DOHH2 (cell line): Measurements from ENCODE around the gene NEMP1.

Experiments
- H3F3A ChIP-seq: fragments of 200-600 bp; sonication (generic), shearing (Covaris generic); 2 replicates; pipeline ENCODE4 v1.6.0; 2016; ENCODE audit warnings: antibody characterized with exemption, mild to moderate bottlenecking; ENCODE audit not compliant: control insufficient read depth, insufficient read depth
- H3K27ac ChIP-seq: fragments of 200-600 bp; sonication (generic); 2 replicates; pipeline ENCODE4 v1.5.1; 2014; ENCODE audit warnings: low read depth, mild to moderate bottlenecking, low read length, moderate library complexity
- H3K27me3 ChIP-seq: fragments of 200-600 bp; sonication (generic); 2 replicates; pipeline ENCODE4 v1.6.1; 2014; ENCODE audit warnings: mild to moderate bottlenecking, low read length, mixed read lengths; ENCODE audit not compliant: control insufficient read depth
- H3K36me3 ChIP-seq: fragments of 200-600 bp; sonication (generic); 2 replicates; pipeline ENCODE4 v1.6.1; 2014; ENCODE audit warnings: mild to moderate bottlenecking, low read length, moderate library complexity, mixed read lengths; ENCODE audit not compliant: control insufficient read depth
- H3K4me1 ChIP-seq: fragments of 200-600 bp; sonication (generic); 2 replicates; pipeline ENCODE4 v1.6.1; 2014; ENCODE audit warnings: mild to moderate bottlenecking, low read length, mixed read lengths; ENCODE audit not compliant: control insufficient read depth
- H3K4me2 ChIP-seq: fragments of 200-600 bp; sonication (generic); 2 replicates; pipeline ENCODE4 v1.6.0; 2014; ENCODE audit warnings: mild to moderate bottlenecking, low read length, moderate library complexity
- H3K4me3 ChIP-seq: fragments of 200-600 bp; sonication (generic); 2 replicates; pipeline ENCODE4 v1.5.1; 2014; ENCODE audit warnings: mild to moderate bottlenecking, low read length, mixed read lengths
- H3K79me2 ChIP-seq: fragments of 200-600 bp; sonication (generic); 2 replicates; pipeline ENCODE4 v1.6.1; 2014; ENCODE audit warnings: mild to moderate bottlenecking, low read length, mixed read lengths; ENCODE audit not compliant: control insufficient read depth
- H3K9me2 ChIP-seq: fragments of 200-600 bp; sonication (generic); replicated peaks from 2 replicates; pipeline ENCODE4 v1.6.1; 2014; ENCODE audit warnings: mild to moderate bottlenecking, low read length, mixed read lengths; ENCODE audit not compliant: control insufficient read depth
- H3K9me3 ChIP-seq: fragments of 200-600 bp; sonication (generic); 2 replicates; pipeline ENCODE4 v1.6.1; 2014; ENCODE audit warnings: antibody characterized with exemption, low read length, mixed read lengths; ENCODE audit not compliant: control insufficient read depth, insufficient read depth
- H4K20me1 ChIP-seq: fragments of 200-600 bp; sonication (generic); 2 replicates; pipeline ENCODE4 v1.6.0; 2014; ENCODE audit warnings: low read depth, mild to moderate bottlenecking, antibody characterized with exemption, low read length, moderate library complexity; ENCODE audit not compliant: control insufficient read depth, insufficient read depth
- CTCF ChIP-seq: fragments of 200-600 bp; sonication (generic); IDR thresholded peaks from one replicate; pipeline ENCODE4 v1.5.1; 2014; ENCODE audit warnings: antibody characterized with exemption, mild to moderate bottlenecking, low read depth, low read length; ENCODE audit not compliant: poor library complexity, severe bottlenecking
- EZH2phosphoT487 ChIP-seq: fragments of 200-600 bp; sonication (generic); IDR thresholded peaks from 2 replicates; pipeline ENCODE4 v1.6.1; 2017; ENCODE audit warnings: borderline replicate concordance, mild to moderate bottlenecking, antibody characterized with exemption, low read length, moderate library complexity, mixed read lengths

The NEMP1 gene

GRCh38 chr12:57090490-57090889, 11.9 kb upstream of the NEMP1 start:
- H3K9me2 ChIP-seq: no peaks in the 10 kb centered on the region
- H3K27me3 ChIP-seq: no peaks in the 10 kb centered on the region
- no peak overlapping the region for H3K27ac ChIP-seq
- H3K4me2 ChIP-seq: no peak overlapping the region
- H3K79me2 ChIP-seq: peaks cover 9% of the 10 kb centered on the region
- no peak for TF ChIP-seq EZH2phosphoT487
- TF ChIP-seq CTCF: no peak
- H3F3A ChIP-seq: peaks cover 20% of the 10 kb centered on the region
- no peaks in the 10 kb centered on the region for H3K9me3 ChIP-seq
- peaks cover 52% of the 10 kb centered on the region for H3K4me1 ChIP-seq
- no peak overlapping the region for H3K4me3 ChIP-seq
- no peaks in the 10 kb centered on the region for H4K20me1 ChIP-seq
- H3K36me3 ChIP-seq: peaks cover 15% of the 10 kb centered on the region

- Histone ChIP-seq H3K4me1 (peaks cover 55% of the 10 kb centered on the region), H3K36me3 (peaks cover 11% of the 10 kb centered on the region), H3K4me3 (peak overlapping the region; percentile 87), H3K9me2 (no peaks in the 10 kb centered on the region), H4K20me1 (no peaks in the 10 kb centered on the region), H3K27me3 (no peaks in the 10 kb centered on the region), H3K27ac (peak overlapping the region; percentile 10; the same call in 1 of the 2 replicates), H3K9me3 (no peaks in the 10 kb centered on the region), H3F3A (peaks cover 21% of the 10 kb centered on the region), H3K4me2 (peak overlapping the region; percentile 98), H3K79me2 (peaks cover 9% of the 10 kb centered on the region)
- no peak for TF ChIP-seq CTCF
- no peak for TF ChIP-seq EZH2phosphoT487
Measured at GRCh38 chr12:57089271-57090245, 11.0 kb upstream of the NEMP1 start.

- peak within 1 kb of the TSS; percentile 87 for H3K4me3 ChIP-seq
- peaks cover 26% of the 10 kb centered on the region for H3F3A ChIP-seq
- peaks cover 45% of the 10 kb centered on the region for H3K4me1 ChIP-seq
- no peaks in the 10 kb centered on the region for H4K20me1 ChIP-seq
- no peaks in the 10 kb centered on the region for H3K9me3 ChIP-seq
- no peaks in the 10 kb centered on the region for H3K27me3 ChIP-seq
- no peaks in the 10 kb centered on the region for H3K9me2 ChIP-seq
- H3K27ac ChIP-seq: peak within 1 kb of the TSS; percentile 91
- no peak for TF ChIP-seq EZH2phosphoT487
- TF ChIP-seq CTCF: no peak
- peaks cover 9% of the 10 kb centered on the region for H3K79me2 ChIP-seq
- peaks cover 9% of the 10 kb centered on the region; the same call in 1 of the 2 replicates for H3K36me3 ChIP-seq
- H3K4me2 ChIP-seq: peak within 1 kb of the TSS; percentile 100
Measured at GRCh38 chr12:57088354-57089270, 10.0 kb upstream of the NEMP1 start, which contains the start of gene NAB2. Gene NAB2, plus strand, starts transcription at chr12:57089114. Its CDS starts 158 bp downstream, at chr12:57089272.
